Brain microvascular endothelial cell (primary cell): Measurements from ENCODE around the gene TACR2.

ENCODE experiments used
- DNase-seq: peaks from one replicate; pipeline ENCODE4 v3.0.0-alpha.2; 2020
- H3K27ac ChIP-seq: fragments of 250-450 bp; sonication (Bioruptor Pico); 2 replicates; pipeline ENCODE4 v1.5.1; 2020; ENCODE audit warnings: mild to moderate bottlenecking, moderate library complexity
- H3K27me3 ChIP-seq: fragments of 250-450 bp; sonication (Bioruptor Pico); replicated peaks from 2 replicates; pipeline ENCODE4 v1.5.1; 2020; ENCODE audit warnings: mild to moderate bottlenecking
- H3K36me3 ChIP-seq: fragments of 250-450 bp; sonication (Bioruptor Pico); replicated peaks from 2 replicates; pipeline ENCODE4 v1.5.1; 2020; ENCODE audit warnings: mild to moderate bottlenecking
- H3K4me3 ChIP-seq: 2 replicates; pipeline ENCODE4 v1.5.1; 2011; ENCODE audit warnings: low read depth, mild to moderate bottlenecking, control low read depth, low read length, moderate library complexity
- CTCF ChIP-seq: IDR thresholded peaks from 2 replicates; pipeline ENCODE4 v1.5.1; 2011; ENCODE audit warnings: low read depth, mild to moderate bottlenecking, moderate library complexity, low read length, control low read depth, inconsistent platforms; ENCODE audit errors: missing control alignments
- in situ Hi-C: cut with HindIII; loops from 2 replicates; pipeline ENCODE4 v1.10.0; 2017; ENCODE audit warnings: low sequenced_read_pairs, low pct_ligation_motif_present

Gene TACR2

GRCh38 chr10:69407621-69408301 lies 9.0 kb downstream of the TACR2 start:
- in situ Hi-C loops = no loop called here
- H3K27me3 ChIP-seq = no peaks in the 10 kb centered on the region
- peaks cover 3% of the 10 kb centered on the region for H3K36me3 ChIP-seq
- TF ChIP-seq CTCF = peak; percentile 61
- H3K4me3 ChIP-seq = no peak overlapping the region
- no peak for DNase-seq
- no peak overlapping the region for H3K27ac ChIP-seq

- H3K27me3 ChIP-seq = no peaks in the 10 kb centered on the region
- H3K36me3 ChIP-seq = peaks cover 6% of the 10 kb centered on the region
- DNase-seq = no peak
- in situ Hi-C loops = no loop called here
- TF ChIP-seq CTCF = no peak
- H3K4me3 ChIP-seq = no peak overlapping the region
- no peak overlapping the region for H3K27ac ChIP-seq
Observed at GRCh38 chr10:69406816-69407580, 9.7 kb downstream of the TACR2 start.

- DNase-seq = no peak
- Histone ChIP-seq H3K36me3 (peaks cover 8% of the 10 kb centered on the region), H3K27ac (no peak overlapping the region), H3K4me3 (no peak overlapping the region), H3K27me3 (no peaks in the 10 kb centered on the region)
- in situ Hi-C loops = no loop called here
- TF ChIP-seq CTCF = no peak
Observed at GRCh38 chr10:69406302-69406811, 10.4 kb downstream of the TACR2 start.

GRCh38 chr10:69405221-69405620 lies 11.5 kb downstream of the TACR2 start:
- no peak for TF ChIP-seq CTCF
- no peak overlapping the region for H3K27ac ChIP-seq
- in situ Hi-C loops = no loop called here
- DNase-seq = no peak
- H3K4me3 ChIP-seq = no peak overlapping the region
- H3K27me3 ChIP-seq = no peaks in the 10 kb centered on the region
- H3K36me3 ChIP-seq = peaks cover 20% of the 10 kb centered on the region

GRCh38 chr10:69404786-69405185 lies 11.9 kb downstream of the TACR2 start:
- Histone ChIP-seq H3K27me3 (no peaks in the 10 kb centered on the region), H3K4me3 (no peak overlapping the region), H3K27ac (no peak overlapping the region), H3K36me3 (peaks cover 20% of the 10 kb centered on the region)
- no peak for TF ChIP-seq CTCF
- no peak for DNase-seq
- in situ Hi-C loops = no loop called here
